ENCODE measurements around the gene CASP5.

DNA sequence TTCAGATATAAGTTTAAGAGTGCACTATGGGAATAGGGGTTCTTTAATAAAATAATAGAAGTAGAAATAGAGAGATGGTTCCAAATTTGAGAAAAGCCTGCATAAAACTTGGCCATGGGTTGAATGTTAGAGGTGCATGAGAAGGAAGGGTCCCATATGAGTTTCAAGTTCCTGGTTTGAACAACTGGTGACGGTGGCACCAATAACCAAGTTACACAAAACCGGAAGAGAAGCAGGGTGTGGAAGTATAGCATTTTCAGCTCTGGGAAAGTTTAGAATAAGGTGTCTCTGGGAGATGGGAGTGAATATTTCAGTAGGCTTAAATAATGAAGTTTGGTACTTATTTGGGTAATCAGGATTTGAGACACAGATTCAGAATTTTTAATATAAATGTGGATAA, 9.5 kb upstream of the CASP5 start:
- TF ChIP-seq ZNF274 (IDR thresholded peaks at IDR 0.05; ENCODE audit: low read depth, low read length) (no peak), SUZ12 (IDR thresholded peaks at IDR 0.05; ENCODE audit: extremely low read depth, insufficient read depth, insufficient read length) (no peak)

Data from NT2/D1 (cell line).